ENCODE data around the gene DGCR8. TPM values are rescaled to one million over a fixed set of nuclear protein-coding genes. Genes with fewer than 3 reads are reported as not detected.

DGCR8 gene
- polyA plus RNA-seq, 2 of the 4 experiments (the other 2 are of a cell fraction) = 18.1 to 21.3 TPM

GRCh38 chr22:20156611-20157429, 76.8 kb downstream of the DGCR8 start:
- Histone ChIP-seq H3K4me3 (no peak overlapping the region), H3K4me2 (no peak overlapping the region), H3K9me3 (no peaks in the 10 kb centered on the region), H3K4me1 (no peaks in the 10 kb centered on the region), H3K27ac (no peak overlapping the region)
- FAIRE-seq = no peak
- CTCF ChIA-PET = interaction anchor here (0.6 to 7.1 kb wide), 32 partner anchors 9 to 292 kb away, joined by 3 to 92 read pairs (median 4); no protein-coding TSS in a partner anchor
- peak; percentile 67 to 90 for ATAC-seq
- POLR2A ChIA-PET = interaction anchor here (0.6 kb wide), 1 partner anchor 262 kb away, joined by 3 read pairs; no protein-coding TSS in a partner anchor
- DNase-seq (ENCODE audit: low read depth in 1 of 2, low spot score in 1 of 2) = peak; percentile 62 to 66
- 46% methylated on average over 7 of the region's 17 CpGs for WGBS (ENCODE audit: missing lambda C conversion rate)
- TF ChIP-seq RAD21 (conservative IDR thresholded peaks at IDR 0.05 in 1 of 2, IDR thresholded peaks at IDR 0.05 in 1 of 2) = peak; percentile 91 to 96
- no peak for TF ChIP-seq CBX2 (IDR thresholded peaks at IDR 0.05; ENCODE audit: borderline replicate concordance, low read depth)
- no peak for TF ChIP-seq ZFP36 (IDR thresholded peaks at IDR 0.05; ENCODE audit: borderline replicate concordance, partially characterized antibody)
- TF ChIP-seq CTCF (IDR thresholded peaks at IDR 0.05) = peak; percentile 77
- peak; percentile 96 for TF ChIP-seq SMC3 (IDR thresholded peaks at IDR 0.05)
- no peak for TF ChIP-seq HDAC2 (IDR thresholded peaks at IDR 0.05)
- TF ChIP-seq GATA3 (IDR thresholded peaks at IDR 0.05; ENCODE audit: borderline replicate concordance) = no peak
- no peak for TF ChIP-seq FOSB (CRISPR knock-in tag; IDR thresholded peaks at IDR 0.05)
- TF ChIP-seq MYC (IDR thresholded peaks at IDR 0.05; ENCODE audit: borderline replicate concordance, low read length) = no peak
- no peak for TF ChIP-seq RNF2 (IDR thresholded peaks at IDR 0.05; ENCODE audit: borderline replicate concordance, low read depth)
- TF ChIP-seq ZC3H11A (IDR thresholded peaks at IDR 0.05) = no peak
- TF ChIP-seq NR3C1 (IDR thresholded peaks at IDR 0.05) = no peak

DNA sequence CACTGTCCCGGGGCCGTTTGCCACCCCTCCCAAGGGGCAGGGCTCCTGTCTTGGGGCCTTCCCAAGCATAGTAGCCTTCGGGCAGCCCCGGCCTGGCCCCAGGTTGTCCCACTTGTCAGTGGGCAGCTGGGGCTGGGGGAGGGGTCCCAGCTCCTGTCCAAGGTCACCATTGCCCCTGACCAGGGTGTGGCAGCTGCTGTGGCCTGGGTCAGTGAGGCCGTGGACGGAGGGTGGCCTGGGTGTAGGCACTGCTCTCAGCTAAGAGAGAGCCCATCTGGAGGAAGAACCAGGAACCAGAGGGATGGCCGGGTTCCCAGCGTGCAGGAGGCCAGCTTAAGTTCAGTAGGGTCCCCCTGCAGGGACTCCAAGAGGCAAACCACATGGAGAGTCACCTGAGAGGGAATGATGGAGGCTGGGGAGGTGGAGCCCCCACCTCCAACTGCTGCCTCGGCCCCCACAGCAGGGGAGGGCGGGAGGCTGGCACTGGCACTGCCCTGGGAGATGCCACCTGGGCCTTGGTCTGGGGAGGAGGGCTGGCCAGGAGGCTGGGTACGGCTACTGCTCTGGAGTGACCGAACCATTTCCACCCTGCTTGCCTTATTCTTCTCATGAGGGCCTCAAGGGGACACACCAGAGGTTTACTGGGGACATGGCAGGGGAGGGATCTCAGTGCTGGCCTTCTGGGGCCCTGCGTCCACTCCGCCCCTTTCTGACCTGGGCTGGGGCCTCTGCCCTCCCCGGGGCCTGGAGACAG, 77.6 kb downstream of the DGCR8 start:
- Histone ChIP-seq H3K9me3 (no peaks in the 10 kb centered on the region), H3K4me2 (no peak overlapping the region), H3K4me1 (no peaks in the 10 kb centered on the region), H3K27ac (no peak overlapping the region), H3K4me3 (no peak overlapping the region)
- FAIRE-seq = no peak
- no peak; a peak in 1 of 6 replicates for ATAC-seq
- CTCF ChIA-PET = interaction anchor here (0.6 to 7.1 kb wide), 29 partner anchors 9 to 291 kb away, joined by 3 to 92 read pairs (median 4); no protein-coding TSS in a partner anchor
- 95% methylated on average over 4 of the region's 15 CpGs for WGBS (ENCODE audit: missing lambda C conversion rate)
- POLR2A ChIA-PET = interaction anchor here (0.6 kb wide), 1 partner anchor 261 kb away, joined by 3 read pairs; no protein-coding TSS in a partner anchor
- TF ChIP-seq HOXB5 (CRISPR knock-in tag; IDR thresholded peaks at IDR 0.05) (no peak), EHMT2 (IDR thresholded peaks at IDR 0.05; ENCODE audit: low read depth) (no peak), RARB (CRISPR knock-in tag; IDR thresholded peaks at IDR 0.05) (no peak), MAFK (IDR thresholded peaks at IDR 0.05; ENCODE audit: partially characterized antibody) (no peak), ESRRA (IDR thresholded peaks at IDR 0.05; ENCODE audit: borderline replicate concordance, low read length) (no peak), MYC (IDR thresholded peaks at IDR 0.05; ENCODE audit: borderline replicate concordance, low read length) (no peak), BHLHE40 (IDR thresholded peaks at IDR 0.05; ENCODE audit: low read depth, low read length) (no peak), CEBPB (IDR thresholded peaks at IDR 0.05) (no peak), NR3C1 (IDR thresholded peaks at IDR 0.05) (no peak)
- TF ChIP-seq, protein P1, sequence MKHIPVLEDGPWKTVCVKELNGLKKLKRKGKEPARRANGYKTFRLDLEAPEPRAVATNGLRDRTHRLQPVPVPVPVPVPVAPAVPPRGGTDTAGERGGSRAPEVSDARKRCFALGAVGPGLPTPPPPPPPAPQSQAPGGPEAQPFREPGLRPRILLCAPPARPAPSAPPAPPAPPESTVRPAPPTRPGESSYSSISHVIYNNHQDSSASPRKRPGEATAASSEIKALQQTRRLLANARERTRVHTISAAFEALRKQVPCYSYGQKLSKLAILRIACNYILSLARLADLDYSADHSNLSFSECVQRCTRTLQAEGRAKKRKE (CRISPR knock-in tag; IDR thresholded peaks at IDR 0.05; ENCODE audit: low read depth) = no peak
- TF ChIP-seq, protein P2, sequence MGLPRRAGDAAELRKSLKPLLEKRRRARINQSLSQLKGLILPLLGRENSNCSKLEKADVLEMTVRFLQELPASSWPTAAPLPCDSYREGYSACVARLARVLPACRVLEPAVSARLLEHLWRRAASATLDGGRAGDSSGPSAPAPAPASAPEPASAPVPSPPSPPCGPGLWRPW (IDR thresholded peaks at IDR 0.05) = no peak
- TF ChIP-seq, protein P3, sequence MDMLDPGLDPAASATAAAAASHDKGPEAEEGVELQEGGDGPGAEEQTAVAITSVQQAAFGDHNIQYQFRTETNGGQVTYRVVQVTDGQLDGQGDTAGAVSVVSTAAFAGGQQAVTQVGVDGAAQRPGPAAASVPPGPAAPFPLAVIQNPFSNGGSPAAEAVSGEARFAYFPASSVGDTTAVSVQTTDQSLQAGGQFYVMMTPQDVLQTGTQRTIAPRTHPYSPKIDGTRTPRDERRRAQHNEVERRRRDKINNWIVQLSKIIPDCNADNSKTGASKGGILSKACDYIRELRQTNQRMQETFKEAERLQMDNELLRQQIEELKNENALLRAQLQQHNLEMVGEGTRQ (IDR thresholded peaks at IDR 0.05) = no peak
- DNase-seq (ENCODE audit: low read depth in 1 of 2, low spot score in 1 of 2) = no peak

Measured in A549 (cell line).